Smooth muscle cell of the brain vasculature (primary cell): ENCODE data around the gene RPUSD3.
"Not testable (repeated sequence)": the region's sequence is repeated elsewhere in the genome, so short reads cannot be mapped to it uniquely, and the experiment has no call there.

ENCODE experiments used
- DNase-seq: peaks from one replicate; pipeline ENCODE4 v3.0.0-alpha.2; 2012; ENCODE audit warnings: low read depth, low spot score

The RPUSD3 gene

DNA sequence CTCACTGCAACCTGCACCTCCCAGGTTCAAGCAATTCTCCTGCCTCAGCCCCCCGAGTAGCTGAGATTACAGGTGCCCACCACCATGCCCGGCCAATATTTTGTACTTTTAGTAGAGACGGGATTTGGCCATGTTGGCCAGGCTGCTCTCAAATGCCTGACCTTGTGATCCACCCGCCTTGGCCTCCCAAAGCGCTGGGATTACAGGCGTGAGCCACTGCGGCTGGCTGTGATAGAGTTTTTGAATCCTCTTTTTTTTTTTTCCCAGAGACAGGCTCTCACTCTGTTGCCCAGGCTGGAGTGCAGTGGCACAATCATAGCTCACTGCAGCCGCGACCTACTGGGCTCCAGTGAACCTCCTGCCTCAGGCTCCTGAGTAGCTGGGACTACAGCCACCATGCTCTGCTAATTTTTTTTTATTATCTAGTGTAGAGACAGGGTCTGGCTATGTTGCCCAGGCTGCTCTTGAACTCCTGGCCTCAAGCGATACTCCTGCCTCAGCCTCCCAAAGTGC, 21.4 kb upstream of the RPUSD3 start:
- DNase-seq: not testable (repeated sequence)

DNA sequence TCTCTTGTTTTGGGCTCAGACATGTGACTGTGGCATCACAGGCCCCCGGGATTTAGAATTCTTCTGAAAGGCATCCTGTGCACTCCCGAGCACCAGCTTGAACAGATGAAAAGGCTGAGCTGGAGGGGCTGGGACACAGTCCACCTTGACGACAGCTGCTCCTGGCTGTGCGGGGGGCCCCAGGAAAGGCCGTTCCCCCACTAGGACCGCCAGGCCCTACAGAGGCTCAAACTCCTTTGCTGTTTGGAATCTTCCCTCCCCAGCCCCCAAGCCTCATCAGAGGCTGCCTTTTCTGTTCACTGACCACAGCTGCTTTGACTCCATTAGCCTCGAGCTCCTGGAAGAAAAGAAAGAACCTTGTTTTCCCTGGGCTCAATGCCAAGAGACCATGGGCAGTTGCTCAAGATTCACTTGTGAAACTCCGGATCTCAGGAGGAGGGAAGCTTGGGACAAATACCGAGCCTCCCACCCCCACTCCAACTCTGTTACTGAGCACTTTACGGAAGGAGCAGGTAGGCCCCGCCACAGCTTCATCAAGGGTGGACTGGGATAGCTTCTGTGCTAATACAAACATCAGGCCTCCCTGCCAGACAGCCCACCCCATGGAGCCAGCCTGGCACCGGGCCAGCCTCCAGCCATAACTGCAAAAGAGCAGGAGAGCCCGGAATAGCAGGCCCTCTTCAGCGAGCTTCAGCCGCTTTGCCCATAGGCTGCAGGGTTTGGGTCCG, 20.6 kb upstream of the RPUSD3 start:
- peak; percentile 87 for DNase-seq

DNA sequence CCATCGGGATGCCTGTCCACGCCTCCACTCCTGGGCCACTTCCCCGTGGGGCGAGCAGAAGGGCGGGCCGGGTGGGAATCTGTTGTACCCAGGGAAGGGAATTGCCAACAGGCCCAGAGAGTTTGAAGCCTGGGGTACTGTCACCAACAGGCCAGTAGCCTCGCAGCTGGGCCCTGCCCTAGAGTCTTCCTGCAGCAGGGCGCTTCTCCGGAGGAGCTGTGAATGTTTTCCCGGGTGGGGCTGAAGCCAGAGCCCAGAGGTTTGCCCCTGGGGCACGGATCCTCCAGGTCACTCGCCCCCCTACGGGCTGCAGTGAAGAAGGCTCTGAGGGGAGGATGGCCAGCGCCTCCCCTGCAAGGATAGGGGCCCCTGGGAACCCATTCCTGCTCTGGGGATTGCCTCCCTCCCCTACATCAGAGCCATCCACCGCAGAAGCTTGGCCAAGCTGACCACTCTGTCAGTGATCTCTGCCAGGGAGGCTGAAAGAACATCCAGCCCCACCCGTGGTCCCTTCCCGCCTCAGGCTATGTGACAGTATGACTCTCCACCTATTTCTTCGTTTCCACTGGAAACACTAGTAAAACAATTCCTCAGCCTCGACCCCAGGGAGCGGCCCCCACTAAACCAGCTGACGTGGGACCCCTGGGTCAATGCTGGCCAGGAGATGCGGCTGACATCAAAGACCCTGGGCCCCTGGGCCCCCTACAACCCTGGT, 19.4 kb upstream of the RPUSD3 start:
- DNase-seq: no peak

DNA sequence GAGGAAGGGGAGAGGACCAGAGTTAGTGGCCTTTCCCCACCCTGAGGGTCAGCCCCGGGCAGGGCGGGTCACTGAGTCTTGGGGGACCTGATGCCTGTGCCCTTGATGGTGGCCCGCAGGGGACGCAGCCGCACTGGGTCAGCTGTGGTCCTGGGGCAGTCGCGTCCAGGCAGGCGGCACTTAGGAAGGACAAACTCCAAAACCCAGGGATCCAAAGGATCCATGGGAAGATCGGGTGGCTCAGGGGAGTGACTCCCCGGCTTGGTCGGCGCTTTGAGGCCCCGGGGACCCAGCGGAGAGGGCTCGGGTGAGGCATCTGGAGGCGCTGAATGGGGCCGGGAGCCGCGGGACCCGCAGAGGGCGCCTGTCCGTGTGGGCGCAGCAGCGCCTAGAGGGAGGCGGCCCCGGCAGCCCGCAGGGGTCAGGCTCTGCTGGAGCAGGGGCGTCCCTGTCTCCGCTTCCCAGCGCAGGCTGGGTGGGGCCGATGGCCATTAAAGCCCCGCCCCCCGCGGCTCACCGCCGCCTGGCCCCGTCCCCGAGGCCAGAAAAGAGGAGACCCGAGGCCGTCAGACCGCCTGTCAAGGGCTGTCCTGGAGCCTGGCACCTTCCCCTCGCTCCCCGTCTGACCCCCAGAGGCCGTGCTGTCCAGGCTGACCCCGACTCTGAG, 18.7 kb upstream of the RPUSD3 start:
- DNase-seq: no peak

DNA sequence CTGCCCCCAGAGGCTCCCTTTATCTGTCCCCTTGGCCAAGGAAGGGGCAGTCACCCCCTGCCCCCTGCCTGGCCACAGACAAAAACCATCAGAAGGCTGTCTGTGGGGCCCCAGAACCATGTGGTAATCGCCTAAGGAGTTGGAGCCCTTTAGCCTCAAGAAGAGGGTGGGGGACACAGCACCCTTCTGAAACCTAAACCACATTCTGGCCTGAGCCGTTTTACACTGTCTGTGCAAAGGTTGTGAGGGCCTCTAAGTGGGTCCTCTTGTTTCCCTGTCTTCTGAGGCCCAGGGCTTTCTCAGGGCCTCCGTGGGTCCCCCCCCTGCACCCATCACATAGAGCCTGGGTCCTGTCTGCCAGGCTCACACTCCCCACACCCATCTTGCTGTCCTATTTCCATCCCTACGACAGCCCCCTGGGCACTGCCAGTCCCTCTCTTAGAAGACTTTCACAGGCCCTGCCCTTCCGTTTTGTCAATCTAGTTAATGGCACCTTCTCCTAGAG, 17.9 kb upstream of the RPUSD3 start:
- no peak for DNase-seq

DNA sequence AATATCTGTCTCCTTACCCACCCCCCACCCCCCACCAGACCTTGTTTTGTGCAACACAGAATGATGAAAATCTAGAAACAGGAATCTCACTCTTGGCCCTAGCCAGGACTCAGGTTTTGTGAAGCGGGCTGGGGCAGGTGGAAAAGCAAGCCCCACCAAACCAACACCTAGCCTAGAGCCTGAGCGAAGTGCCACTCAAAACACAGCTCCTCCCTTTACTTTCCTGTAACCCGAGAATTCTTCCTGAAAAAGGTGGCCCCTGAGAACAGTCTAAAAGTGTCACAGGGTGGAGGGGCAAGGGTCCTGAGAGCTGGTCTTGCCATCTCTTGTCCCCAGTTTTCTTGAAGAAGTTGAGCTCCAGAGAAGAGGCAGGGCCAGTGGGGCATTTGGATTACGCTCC, 17.4 kb upstream of the RPUSD3 start:
- DNase-seq: no peak

DNA sequence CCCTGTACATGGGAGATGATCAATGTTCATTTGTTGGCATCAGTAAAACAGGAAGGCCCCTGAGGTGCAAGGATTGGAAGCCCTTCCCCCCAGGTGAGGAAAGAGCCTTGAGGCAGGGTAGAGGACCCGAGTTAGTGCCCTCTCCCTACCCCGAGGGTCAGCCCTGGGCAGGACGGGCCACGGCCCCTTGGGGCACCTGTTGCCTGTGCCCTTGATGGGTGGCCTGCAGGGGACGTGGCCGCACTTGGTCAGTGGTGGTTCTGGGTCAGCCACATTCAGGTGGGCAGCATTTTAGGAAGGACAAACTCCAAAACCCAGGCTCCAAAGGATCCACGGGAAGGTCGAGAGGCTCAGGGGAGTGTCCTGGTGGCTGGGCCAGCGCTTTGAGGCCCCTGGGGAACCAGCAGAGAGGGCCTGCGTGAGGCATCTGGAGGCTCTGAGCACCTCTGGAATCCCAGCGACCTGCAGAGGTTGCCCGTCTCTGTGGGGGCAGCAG, 15.8 kb upstream of the RPUSD3 start:
- no peak for DNase-seq

DNA sequence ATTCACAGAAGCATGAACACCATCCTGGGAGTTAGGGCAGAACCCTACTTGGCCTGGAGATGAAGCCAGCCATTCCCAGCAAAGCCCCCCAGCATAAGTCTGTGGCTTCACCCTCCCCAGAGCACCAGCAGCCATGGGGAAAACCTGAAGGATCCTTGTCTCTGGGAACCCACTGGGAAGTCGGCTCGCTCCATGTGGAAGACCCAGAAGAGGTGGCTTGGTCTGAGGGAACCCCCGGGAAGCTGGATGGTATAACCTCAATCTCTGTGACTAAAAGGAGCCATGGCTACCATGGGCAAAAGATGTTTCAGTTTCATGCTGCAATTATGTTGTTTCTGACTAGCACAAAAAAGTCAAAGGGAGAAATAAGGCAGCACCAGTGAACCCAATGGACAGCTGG, 11.8 kb upstream of the RPUSD3 start:
- no peak for DNase-seq

DNA sequence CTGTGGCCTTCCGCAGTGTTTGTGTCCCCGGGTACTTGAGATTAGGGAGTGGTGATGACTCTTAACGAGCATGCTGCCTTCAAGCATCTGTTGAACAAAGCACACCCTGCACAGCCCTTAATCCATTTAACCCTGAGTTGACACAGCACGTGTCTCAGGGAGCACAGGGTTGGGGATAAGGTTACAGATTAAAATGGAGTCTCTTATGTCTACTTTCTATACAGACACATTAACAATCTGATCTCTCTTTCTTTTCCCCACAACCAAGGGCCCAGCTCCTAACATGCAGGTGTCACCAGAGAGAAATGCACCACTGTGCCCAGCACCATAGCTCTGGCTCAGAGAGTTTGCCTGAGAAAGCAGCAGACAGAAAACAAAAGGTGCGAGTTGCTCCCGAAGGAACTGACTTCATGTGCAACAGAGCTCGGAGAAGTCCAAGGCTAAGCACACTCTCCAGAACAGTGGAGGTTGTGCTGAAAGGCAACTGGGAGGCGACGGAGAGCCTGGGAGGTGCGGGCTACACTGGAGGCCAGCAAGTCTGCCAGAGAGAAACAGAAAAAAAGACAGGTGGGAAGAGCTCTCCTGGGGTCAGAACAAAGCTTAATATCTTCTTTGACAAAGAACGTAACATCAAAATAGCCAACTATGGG, 10.6 kb upstream of the RPUSD3 start:
- not testable (repeated sequence) for DNase-seq

DNA sequence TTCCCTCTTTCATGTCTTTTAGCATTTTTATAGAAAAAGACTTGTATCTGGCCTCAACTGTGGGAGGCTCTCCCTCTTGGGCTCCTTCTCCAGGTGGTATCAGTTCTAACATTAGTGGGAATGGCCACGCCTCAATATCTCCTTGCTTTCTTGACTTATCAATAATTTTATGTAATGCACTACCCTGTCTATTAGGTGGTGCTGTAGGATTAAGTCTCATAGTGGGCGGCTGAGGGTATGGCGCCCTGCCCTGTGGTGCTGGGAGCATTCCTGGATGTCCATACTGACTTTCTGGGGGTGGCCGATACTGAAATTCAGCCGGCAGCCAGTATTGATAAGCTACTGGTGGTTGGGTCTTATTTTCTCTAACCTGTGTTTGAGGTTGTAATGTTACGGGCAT, 8.7 kb upstream of the RPUSD3 start:
- no peak for DNase-seq

DNA sequence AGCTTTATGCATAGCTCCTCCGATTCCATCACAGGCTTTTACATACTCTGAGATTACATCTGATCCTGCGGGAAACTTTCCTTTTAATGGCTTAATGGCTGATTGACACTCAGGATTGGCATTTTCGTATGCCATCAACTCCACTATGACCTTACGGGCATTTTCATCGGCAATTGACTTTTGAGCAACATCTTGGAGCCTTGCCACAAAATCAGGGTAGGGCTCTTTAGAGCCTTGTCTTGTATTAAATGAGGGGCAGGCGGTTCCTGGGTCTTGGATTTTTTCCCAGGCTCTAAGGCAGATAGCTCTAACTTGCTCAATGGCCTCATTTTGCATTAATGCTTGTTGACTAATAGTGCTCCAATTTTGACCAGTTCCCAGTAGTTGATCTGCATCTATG, 8.1 kb upstream of the RPUSD3 start:
- not testable (repeated sequence) for DNase-seq

DNA sequence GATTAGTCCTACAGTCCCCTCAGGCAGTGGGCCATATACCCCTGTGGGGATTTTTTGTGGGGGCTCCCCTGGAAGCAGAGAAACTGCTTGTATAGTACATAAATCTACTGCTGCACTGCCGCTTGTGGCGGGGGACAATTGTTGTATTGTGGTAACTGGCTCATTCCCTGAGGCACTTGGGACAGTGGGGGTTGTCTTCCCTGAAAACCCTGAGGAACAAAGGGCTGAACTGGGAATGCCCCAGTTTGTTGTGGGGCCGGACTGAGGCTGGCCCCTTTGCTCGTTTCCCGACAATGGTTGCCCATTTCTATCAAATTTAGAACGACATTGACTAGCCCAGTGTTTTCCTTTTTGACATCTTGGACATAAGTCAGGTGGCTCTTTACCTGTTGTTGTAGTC, 7.6 kb upstream of the RPUSD3 start:
- not testable (repeated sequence) for DNase-seq

DNA sequence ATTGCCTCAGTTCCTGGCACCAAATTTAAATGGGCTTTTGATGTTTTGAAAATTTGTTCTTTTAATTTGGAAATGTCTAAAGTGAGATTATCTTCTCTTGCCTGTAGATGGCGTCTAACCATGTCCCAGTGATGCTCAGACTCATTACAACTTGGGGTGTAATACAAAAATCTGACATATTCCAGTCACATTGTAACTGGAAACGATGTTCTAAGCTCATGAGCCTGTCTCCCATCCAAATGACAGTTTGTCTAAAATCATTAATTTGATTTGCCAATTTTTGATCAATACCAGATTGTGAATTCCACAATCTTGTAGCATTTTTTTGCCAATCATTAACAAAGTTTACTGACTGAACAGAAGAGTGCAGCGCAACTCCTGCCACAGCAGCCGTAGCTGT, 5.1 kb upstream of the RPUSD3 start:
- DNase-seq: not testable (repeated sequence)

DNA sequence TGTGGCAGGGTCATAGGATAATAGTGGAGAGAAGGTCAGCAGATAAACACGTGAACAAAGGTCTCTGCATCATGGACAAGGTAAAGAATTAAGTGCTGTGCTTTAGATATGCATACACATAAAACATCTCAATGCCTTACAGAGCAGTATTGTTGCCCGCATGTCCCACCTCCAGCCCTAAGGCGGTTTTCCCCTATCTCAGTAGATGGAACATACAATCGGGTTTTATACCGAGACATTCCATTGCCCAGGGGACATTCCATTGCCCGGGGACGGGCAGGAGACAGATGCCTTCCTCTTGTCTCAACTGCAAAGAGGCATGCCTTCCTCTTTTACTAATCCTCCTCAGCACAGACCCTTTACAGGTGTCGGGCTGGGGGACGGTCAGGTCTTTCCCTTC, 4.1 kb upstream of the RPUSD3 start:
- DNase-seq: not testable (repeated sequence)

DNA sequence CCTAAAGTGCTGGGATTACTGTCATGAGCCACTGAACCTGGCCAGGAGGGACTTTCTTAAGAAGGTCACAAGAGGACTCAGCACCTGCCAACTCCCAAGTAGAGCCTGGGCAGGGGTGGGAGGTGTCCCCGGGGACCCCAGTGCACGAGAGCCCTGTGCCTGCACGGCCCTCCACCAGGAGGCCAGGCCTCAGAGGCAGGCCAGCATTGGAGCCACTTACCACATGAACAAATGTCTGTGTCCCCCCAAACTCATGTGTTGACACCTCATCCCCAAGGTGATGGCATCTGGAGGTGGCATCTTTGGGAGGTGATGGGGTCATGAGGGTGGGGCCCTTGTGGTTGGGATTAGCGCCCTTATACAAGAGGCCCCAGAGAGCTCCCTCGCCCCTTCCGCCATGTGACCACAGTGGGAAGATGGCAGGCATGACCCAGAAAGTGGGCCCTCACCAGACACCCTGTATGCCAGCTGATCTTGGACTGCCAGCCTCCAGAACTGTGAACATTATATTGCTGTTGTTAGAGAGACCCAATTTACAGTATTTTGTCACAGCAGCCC, 3.2 kb upstream of the RPUSD3 start:
- no peak for DNase-seq

DNA sequence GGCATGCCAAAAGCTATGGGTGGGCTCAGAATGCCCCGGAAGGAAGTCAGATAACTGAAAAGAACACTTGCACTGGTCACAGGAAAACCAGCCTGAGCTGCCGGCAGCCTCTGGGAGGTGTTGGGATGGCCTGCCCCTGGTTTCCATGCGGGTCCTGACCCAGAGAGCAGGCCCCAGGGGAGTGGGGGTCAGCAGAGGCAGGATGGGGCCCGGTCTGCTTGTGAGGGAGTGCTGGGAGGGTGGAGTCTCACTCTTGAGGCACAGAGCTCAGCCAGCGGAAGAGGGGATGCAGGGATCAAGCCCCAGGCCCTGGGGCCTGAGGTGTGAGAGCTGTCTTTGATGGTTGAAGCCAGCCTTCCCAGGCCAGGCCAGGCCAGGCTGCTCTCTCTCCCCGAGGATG, 2.4 kb upstream of the RPUSD3 start:
- no peak for DNase-seq

DNA sequence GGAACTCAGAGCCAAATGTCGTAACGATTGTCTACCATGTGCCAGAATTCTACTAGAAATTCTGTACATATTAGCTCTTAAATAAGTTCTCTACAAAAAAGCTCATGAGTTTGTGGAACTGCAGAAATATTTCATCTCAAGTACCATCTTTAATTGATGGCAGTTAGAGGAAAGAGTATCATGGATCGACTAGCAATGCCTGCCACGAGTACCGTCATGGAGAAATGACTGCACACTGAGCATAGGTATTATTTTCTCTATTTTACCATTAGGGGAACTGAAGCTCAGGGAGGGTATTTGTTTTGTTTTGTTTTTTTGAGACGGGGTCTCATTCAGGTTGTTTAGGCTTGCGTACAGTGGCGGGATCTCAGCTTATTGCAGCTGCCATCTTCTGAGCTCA, 2.8 kb downstream of the RPUSD3 start:
- DNase-seq: no peak

DNA sequence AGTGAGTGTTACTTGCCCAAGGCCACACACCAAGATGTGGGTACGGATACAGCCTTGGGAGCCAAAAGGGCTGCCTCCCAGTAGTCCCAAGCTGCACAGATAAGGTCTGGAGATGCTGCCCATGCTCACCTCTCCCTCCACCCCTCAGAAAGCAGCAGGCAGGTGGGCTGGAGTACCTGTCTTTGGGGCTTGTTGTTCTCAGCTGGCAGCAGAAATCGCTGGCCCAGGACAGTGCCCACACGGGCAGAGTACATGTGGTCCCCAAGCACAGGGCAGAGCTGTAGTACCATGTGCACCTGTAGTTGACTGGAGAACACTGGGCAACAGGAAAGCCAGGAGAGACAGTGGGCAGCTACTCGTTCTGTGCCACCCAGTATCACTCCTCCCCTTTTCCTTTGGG, 5.0 kb downstream of the RPUSD3 start:
- DNase-seq: no peak

DNA sequence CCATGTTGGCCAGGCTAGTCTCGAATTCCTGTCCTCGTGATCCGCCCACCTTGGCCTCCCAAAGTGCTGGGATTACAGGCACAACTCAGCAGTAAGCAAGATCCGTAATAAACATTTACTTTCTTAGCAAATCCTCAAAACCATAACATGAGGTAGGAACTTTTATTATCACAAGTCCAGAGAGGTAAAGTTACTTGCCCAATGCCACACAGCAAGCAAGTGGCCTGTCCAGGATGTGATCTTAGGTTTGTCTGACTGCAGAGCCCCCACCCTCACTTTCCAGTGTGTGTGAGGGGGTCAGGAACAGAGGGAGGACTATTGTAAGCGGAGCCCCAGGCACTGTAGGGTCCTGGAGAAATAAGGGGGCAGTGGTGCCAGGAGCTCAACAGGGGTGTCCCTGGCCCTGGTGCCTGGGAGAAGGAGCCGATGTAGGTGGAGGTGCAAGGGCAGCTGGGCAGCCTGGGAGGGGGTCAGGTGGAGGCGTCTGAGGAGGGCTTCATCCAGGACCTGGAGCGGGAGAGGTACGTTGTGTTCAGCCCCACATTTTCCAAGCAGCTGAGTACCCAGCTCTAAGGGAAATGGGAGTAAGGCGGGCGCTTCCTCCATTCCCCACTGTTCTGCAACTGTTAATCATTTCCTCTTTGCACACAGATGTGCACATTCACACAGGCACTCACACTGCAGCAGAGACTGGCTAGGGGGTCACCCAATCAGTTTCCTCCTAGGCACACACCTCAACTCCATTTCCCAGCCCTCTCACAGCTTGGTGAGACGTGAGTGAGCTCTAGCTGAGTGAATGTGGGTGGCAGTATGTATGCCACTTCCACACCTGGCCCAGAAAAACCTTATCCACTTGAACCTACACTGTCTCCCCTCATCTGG, 5.9 kb downstream of the RPUSD3 start:
- DNase-seq: no peak
